BJ (cell line): ENCODE measurements around the gene IGFL1. TPM values are rescaled to one million over a fixed set of nuclear protein-coding genes. Genes with fewer than 3 reads are reported as not detected.
"Not testable (repeated sequence)": the region's sequence is repeated elsewhere in the genome, so short reads cannot be mapped to it uniquely, and the experiment has no call there.

Experiments used
- CTCF ChIA-PET: fragments of 350-600 bp; formaldehyde crosslinking; extraction: SDS; loops from one replicate; lab custom pipeline; 2021; ENCODE audit warnings: antibody characterized with exemption, inconsistent platforms; lab: Yijun Ruan, JAX
- POLR2A ChIA-PET: fragments of 300-600 bp; sonication (Branson Sonifier 250); formaldehyde crosslinking; extraction: SDS; loops from one replicate; lab custom pipeline; 2021; ENCODE audit warnings: antibody characterized with exemption; lab: Charles Lee
- DNase-seq: peaks from one replicate; pipeline ENCODE4 v3.0.0-alpha.2; 2011; ENCODE audit warnings: low read depth
- H3K27me3 ChIP-seq: 2 replicates; pipeline ENCODE4 v1.6.0; 2011; ENCODE audit warnings: low read length; ENCODE audit not compliant: control insufficient read depth, insufficient read depth
- H3K36me3 ChIP-seq: 2 replicates; pipeline ENCODE4 v1.5.1; 2011; ENCODE audit warnings: low read length; ENCODE audit not compliant: control insufficient read depth, insufficient read depth
- H3K4me3 ChIP-seq: 2 replicates; pipeline ENCODE4 v1.5.1; 2011; ENCODE audit warnings: low read depth, mild to moderate bottlenecking, control low read depth, low read length
- polyA plus RNA-seq: library from polyadenylated mRNA; depleted of rRNA; stranded (reverse); fragments of >200 nt; gene quantifications from 2 replicates; pipeline ENCODE4 v1.2.3, GENCODE V29; 2011
- TF ChIP-seq, protein P1 (sequence below): IDR thresholded peaks from 2 replicates; pipeline ENCODE4 v1.5.1; 2011; ENCODE audit warnings: low read depth, mild to moderate bottlenecking, control low read depth, inconsistent platforms, low read length, moderate library complexity; ENCODE audit not compliant: insufficient read depth

The IGFL1 gene
- polyA plus RNA-seq, 1 experiment: not detected

DNA sequence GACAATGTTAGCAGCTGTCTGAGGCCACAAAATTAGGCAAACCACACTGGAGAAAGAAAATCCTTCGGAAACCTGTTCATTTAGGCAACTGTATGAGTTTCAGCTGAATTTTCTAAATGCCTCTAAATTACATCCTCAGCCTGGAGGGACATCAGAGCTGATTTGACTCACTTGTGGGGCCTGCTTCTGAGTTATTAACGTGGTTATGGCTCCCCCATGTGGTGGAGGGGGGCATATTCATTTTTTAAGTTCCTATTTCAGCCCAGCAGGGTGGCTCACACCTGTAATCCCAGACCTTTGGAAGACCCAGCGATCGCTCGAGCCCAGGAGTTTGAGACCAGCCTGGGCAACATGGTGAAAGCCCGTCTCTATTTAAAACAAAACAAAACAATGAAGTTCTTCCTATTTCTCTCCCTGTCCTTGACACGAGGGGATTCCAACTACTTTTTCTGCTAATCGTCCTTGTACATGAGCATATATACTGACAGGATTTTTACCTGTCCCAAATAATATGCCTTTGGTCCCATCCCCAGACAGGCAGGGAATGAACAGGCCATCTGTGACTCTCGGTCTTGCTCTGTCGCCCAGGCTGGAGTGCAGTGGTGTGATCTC, 35.8 kb downstream of the IGFL1 start:
- H3K4me3 ChIP-seq: no peak overlapping the region
- TF ChIP-seq, protein P1, sequence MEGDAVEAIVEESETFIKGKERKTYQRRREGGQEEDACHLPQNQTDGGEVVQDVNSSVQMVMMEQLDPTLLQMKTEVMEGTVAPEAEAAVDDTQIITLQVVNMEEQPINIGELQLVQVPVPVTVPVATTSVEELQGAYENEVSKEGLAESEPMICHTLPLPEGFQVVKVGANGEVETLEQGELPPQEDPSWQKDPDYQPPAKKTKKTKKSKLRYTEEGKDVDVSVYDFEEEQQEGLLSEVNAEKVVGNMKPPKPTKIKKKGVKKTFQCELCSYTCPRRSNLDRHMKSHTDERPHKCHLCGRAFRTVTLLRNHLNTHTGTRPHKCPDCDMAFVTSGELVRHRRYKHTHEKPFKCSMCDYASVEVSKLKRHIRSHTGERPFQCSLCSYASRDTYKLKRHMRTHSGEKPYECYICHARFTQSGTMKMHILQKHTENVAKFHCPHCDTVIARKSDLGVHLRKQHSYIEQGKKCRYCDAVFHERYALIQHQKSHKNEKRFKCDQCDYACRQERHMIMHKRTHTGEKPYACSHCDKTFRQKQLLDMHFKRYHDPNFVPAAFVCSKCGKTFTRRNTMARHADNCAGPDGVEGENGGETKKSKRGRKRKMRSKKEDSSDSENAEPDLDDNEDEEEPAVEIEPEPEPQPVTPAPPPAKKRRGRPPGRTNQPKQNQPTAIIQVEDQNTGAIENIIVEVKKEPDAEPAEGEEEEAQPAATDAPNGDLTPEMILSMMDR: peak; percentile 82
- CTCF ChIA-PET: interaction anchor here (0.6 to 7.7 kb wide), 37 partner anchors 8 to 336 kb away, joined by 3 to 84 read pairs (median 4); partner anchors contain the start of genes IGFL4, PGLYRP1 and PPP5C

DNA sequence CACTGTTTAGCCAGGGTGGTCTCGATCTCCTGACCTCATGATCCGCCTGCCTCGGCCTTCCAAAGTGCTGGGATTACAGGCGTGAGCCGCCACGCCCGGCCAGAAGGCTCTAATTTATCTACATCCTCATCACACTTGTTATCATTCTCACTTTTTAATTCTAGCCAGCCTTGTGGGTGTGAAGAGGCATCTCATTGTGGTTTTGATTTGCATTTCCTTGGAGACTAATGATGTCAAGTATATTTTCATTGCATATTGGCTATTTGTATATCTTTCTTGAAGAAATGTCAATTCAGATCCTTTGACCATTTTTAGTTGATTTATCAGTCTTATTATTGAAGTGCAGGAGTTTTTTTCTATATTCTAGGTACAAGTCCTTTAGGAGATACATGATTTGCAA, 39.6 kb downstream of the IGFL1 start:
- ChIA-PET POLR2A (no interaction called here), CTCF (interaction anchor here (1.3 to 6.1 kb wide), 5 partner anchors 12 to 242 kb away, joined by 3 to 84 read pairs (median 11); no protein-coding TSS in a partner anchor)
- no peaks in the 10 kb centered on the region for H3K36me3 ChIP-seq
- no peak overlapping the region for H3K4me3 ChIP-seq
- H3K27me3 ChIP-seq: peaks cover 6% of the 10 kb centered on the region
- TF ChIP-seq, protein P1: no peak
- DNase-seq: no peak

More for the DNA sequence above, 35.8 kb downstream of the IGFL1 start:
- peak; percentile 34 for DNase-seq
- POLR2A ChIA-PET: interaction anchor here (0.6 kb wide), 1 partner anchor 31 kb away, joined by 3 read pairs; no protein-coding TSS in a partner anchor
- H3K27me3 ChIP-seq: peaks cover 10% of the 10 kb centered on the region
- no peaks in the 10 kb centered on the region for H3K36me3 ChIP-seq

DNA sequence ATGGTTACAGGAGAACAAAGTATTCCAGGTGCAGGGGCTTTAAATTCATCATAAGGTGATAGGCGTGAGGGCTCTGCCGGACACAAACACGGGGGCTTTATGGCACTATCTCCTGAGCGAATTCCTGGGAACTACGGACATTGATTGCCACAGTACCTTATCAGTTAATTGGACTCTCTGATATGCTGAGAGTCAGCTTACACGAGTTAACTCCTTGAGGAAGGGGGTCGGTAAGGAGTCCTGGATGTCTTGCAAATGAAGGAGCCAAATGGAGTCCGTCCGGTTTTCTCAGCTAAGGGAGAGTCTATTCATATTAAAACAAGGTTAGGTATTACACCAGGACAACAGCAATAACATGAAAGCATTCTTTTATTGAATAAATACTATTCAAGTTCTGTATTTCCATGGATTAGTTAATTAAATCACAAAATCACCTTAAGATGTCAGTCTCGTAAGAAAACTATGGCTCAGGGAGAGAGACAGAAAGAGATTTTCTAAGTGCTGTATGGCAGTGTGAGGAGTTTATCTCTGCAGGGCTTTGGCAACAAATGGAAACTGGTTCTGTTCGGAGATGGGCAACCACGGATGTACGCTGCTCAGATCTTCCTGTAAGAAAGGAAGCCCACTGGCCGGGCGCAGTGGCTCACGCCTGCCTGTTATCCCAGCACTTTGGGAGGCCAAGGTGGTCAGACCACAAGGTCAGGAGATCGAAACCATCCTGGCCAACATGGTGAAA, 41.1 kb downstream of the IGFL1 start:
- ChIA-PET CTCF (interaction anchor here (0.9 to 2.1 kb wide), 6 partner anchors 10 to 242 kb away, joined by 3 to 11 read pairs (median 6); partner anchors contain the start of gene PPP5C), POLR2A (no interaction called here)
- TF ChIP-seq, protein P1: no peak
- Histone ChIP-seq H3K36me3 (no peaks in the 10 kb centered on the region), H3K4me3 (no peak overlapping the region), H3K27me3 (peaks cover 6% of the 10 kb centered on the region)
- DNase-seq: no peak

DNA sequence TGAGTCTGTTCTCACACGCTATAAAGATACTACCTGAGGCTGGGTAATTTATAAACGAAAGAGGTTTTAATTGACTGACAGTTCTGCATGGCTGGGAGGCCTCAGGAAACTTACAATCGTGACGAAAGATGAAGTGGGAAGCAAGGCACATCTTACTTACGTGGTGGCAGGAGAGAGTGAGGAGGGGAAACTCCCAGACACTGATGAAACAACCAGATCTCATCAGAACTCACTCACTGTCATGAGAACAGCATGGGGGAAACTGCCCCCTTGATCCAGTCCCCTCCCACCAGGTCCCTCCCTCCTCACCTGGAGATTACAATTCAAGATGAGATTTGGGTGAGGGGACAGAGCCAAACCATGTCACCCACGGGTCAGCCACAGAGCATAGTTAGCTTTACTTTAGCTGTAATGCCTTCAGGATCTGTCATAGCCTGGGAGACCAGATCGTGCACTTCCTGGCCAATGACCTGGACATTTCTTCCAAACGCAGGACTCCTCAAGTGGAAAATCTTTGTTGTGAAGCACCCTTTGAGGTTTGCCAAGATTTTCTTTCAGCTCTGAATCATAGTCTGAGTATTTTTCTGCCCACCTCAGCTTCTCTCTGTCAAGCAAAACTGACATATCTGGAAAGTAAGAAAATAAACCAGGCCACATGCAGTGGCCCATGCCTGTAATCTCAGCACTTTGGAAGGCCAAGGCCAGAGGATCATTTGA, 42.1 kb downstream of the IGFL1 start:
- Histone ChIP-seq H3K36me3 (no peaks in the 10 kb centered on the region), H3K27me3 (peaks cover 6% of the 10 kb centered on the region), H3K4me3 (no peak overlapping the region)
- peak; percentile 71 for DNase-seq
- ChIA-PET CTCF (interaction anchor here (0.6 to 2.1 kb wide), 8 partner anchors 9 to 243 kb away, joined by 3 to 9 read pairs (median 4); no protein-coding TSS in a partner anchor), POLR2A (interaction anchor here (0.6 kb wide), 2 partner anchors 25 to 476 kb away, joined by 3 to 17 read pairs; no protein-coding TSS in a partner anchor)
- TF ChIP-seq, protein P1: no peak

DNA sequence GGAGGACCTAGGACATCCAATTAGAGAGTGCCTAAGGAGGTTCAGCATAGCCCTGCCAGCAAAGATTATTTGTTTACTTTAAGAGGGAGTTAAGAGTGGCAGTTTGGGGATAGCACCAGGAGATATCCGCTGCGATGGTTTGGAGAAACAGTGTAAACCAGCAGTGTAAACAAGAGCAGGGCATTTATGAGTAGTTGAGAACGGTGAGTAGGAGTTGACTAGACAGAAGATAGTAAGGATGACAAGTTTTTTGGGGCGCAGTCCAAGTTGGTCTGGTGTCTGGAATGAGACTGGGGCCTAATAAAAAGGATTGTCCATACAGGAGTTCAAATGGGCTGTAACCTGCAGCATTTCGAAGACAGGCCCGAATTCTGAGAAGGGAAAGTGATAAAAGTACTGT, 44.4 kb downstream of the IGFL1 start:
- DNase-seq, H3K4me3 ChIP-seq, H3K27me3 ChIP-seq, CTCF ChIA-PET, H3K36me3 ChIP-seq, POLR2A ChIA-PET: not testable (repeated sequence)
